ENCODE results near the gene BOD1L1.

BOD1L1 gene

GRCh38 chr4:13653766-13654161, 26.2 kb upstream of the BOD1L1 start:
- peaks cover 0 to 12% (median 9%) of the 10 kb centered on the region in 5 donors for H3K4me1 ChIP-seq (ENCODE audit: control insufficient read depth in 5 of 5, insufficient read depth in 5 of 5, low read length in 5 of 5)
- no peaks in the 10 kb centered on the region for H3K9me3 ChIP-seq (ENCODE audit: control insufficient read depth in 5 of 5, low read length in 5 of 5)
- H3K27me3 ChIP-seq (ENCODE audit: control insufficient read depth in 5 of 5, insufficient read depth in 4 of 5, low read length in 5 of 5) = peaks cover 0 to 2% (median 0%) of the 10 kb centered on the region in 5 donors
- no peak overlapping the region for H3K27ac ChIP-seq (ENCODE audit: low read depth, low read length)
- H3K36me3 ChIP-seq (ENCODE audit: control insufficient read depth in 5 of 5, insufficient read depth in 5 of 5, low read length in 5 of 5) = no peaks in the 10 kb centered on the region
- H3K9ac ChIP-seq (ENCODE audit: low read length in 5 of 5) = no peak overlapping the region
- no peak overlapping the region for H3K4me3 ChIP-seq (ENCODE audit: low read depth in 1 of 5, low read length in 5 of 5)

- Histone ChIP-seq H3K36me3 (ENCODE audit: control insufficient read depth in 5 of 5, insufficient read depth in 5 of 5, low read length in 5 of 5) (no peaks in the 10 kb centered on the region), H3K27me3 (ENCODE audit: control insufficient read depth in 5 of 5, insufficient read depth in 4 of 5, low read length in 5 of 5) (peaks cover 0 to 8% (median 0%) of the 10 kb centered on the region in 5 donors), H3K27ac (ENCODE audit: low read depth, low read length) (no peak overlapping the region), H3K9me3 (ENCODE audit: control insufficient read depth in 5 of 5, low read length in 5 of 5) (no peaks in the 10 kb centered on the region), H3K9ac (ENCODE audit: low read length in 5 of 5) (no peak overlapping the region), H3K4me1 (ENCODE audit: control insufficient read depth in 5 of 5, insufficient read depth in 5 of 5, low read length in 5 of 5) (no peaks in the 10 kb centered on the region), H3K4me3 (ENCODE audit: low read depth in 1 of 5, low read length in 5 of 5) (no peak overlapping the region)
These were observed 19.5 kb upstream of the BOD1L1 start for GRCh38 chr4:13647031-13647430.

GRCh38 chr4:13645075-13645474, 17.6 kb upstream of the BOD1L1 start:
- Histone ChIP-seq H3K9ac (ENCODE audit: low read length in 5 of 5) (no peak overlapping the region), H3K27me3 (ENCODE audit: control insufficient read depth in 5 of 5, insufficient read depth in 4 of 5, low read length in 5 of 5) (peaks cover 0 to 10% (median 2%) of the 10 kb centered on the region in 5 donors), H3K36me3 (ENCODE audit: control insufficient read depth in 5 of 5, insufficient read depth in 5 of 5, low read length in 5 of 5) (no peaks in the 10 kb centered on the region), H3K27ac (ENCODE audit: low read depth, low read length) (no peak overlapping the region), H3K4me3 (ENCODE audit: low read depth in 1 of 5, low read length in 5 of 5) (no peak overlapping the region), H3K9me3 (ENCODE audit: control insufficient read depth in 5 of 5, low read length in 5 of 5) (no peaks in the 10 kb centered on the region), H3K4me1 (ENCODE audit: control insufficient read depth in 5 of 5, insufficient read depth in 5 of 5, low read length in 5 of 5) (no peaks in the 10 kb centered on the region)

GRCh38 chr4:13642170-13642950, 14.8 kb upstream of the BOD1L1 start:
- H3K9ac ChIP-seq (ENCODE audit: low read length in 5 of 5) = no peak overlapping the region
- H3K27me3 ChIP-seq (ENCODE audit: control insufficient read depth in 5 of 5, insufficient read depth in 4 of 5, low read length in 5 of 5) = peaks cover 0 to 10% (median 2%) of the 10 kb centered on the region in 5 donors
- H3K27ac ChIP-seq (ENCODE audit: low read depth, low read length) = no peak overlapping the region
- H3K4me3 ChIP-seq (ENCODE audit: low read depth in 1 of 5, low read length in 5 of 5) = no peak overlapping the region
- H3K4me1 ChIP-seq (ENCODE audit: control insufficient read depth in 5 of 5, insufficient read depth in 5 of 5, low read length in 5 of 5) = peaks cover 0 to 5% (median 0%) of the 10 kb centered on the region in 5 donors
- no peaks in the 10 kb centered on the region for H3K36me3 ChIP-seq (ENCODE audit: control insufficient read depth in 5 of 5, insufficient read depth in 5 of 5, low read length in 5 of 5)
- no peaks in the 10 kb centered on the region for H3K9me3 ChIP-seq (ENCODE audit: control insufficient read depth in 5 of 5, low read length in 5 of 5)

GRCh38 chr4:13641084-13641483, 13.6 kb upstream of the BOD1L1 start:
- no peaks in the 10 kb centered on the region for H3K9me3 ChIP-seq (ENCODE audit: control insufficient read depth in 5 of 5, low read length in 5 of 5)
- no peak overlapping the region for H3K9ac ChIP-seq (ENCODE audit: low read length in 5 of 5)
- no peak overlapping the region for H3K4me3 ChIP-seq (ENCODE audit: low read depth in 1 of 5, low read length in 5 of 5)
- H3K36me3 ChIP-seq (ENCODE audit: control insufficient read depth in 5 of 5, insufficient read depth in 5 of 5, low read length in 5 of 5) = no peaks in the 10 kb centered on the region
- peaks cover 0 to 5% (median 0%) of the 10 kb centered on the region in 5 donors for H3K4me1 ChIP-seq (ENCODE audit: control insufficient read depth in 5 of 5, insufficient read depth in 5 of 5, low read length in 5 of 5)
- peaks cover 0 to 10% (median 2%) of the 10 kb centered on the region in 5 donors for H3K27me3 ChIP-seq (ENCODE audit: control insufficient read depth in 5 of 5, insufficient read depth in 4 of 5, low read length in 5 of 5)
- H3K27ac ChIP-seq (ENCODE audit: low read depth, low read length) = no peak overlapping the region

- no peak overlapping the region for H3K27ac ChIP-seq (ENCODE audit: low read depth, low read length)
- no peak overlapping the region for H3K9ac ChIP-seq (ENCODE audit: low read length in 5 of 5)
- no peaks in the 10 kb centered on the region for H3K9me3 ChIP-seq (ENCODE audit: control insufficient read depth in 5 of 5, low read length in 5 of 5)
- peaks cover 0 to 5% (median 0%) of the 10 kb centered on the region in 5 donors for H3K4me1 ChIP-seq (ENCODE audit: control insufficient read depth in 5 of 5, insufficient read depth in 5 of 5, low read length in 5 of 5)
- peaks cover 0 to 12% (median 0%) of the 10 kb centered on the region in 5 donors for H3K27me3 ChIP-seq (ENCODE audit: control insufficient read depth in 5 of 5, insufficient read depth in 4 of 5, low read length in 5 of 5)
- no peaks in the 10 kb centered on the region for H3K36me3 ChIP-seq (ENCODE audit: control insufficient read depth in 5 of 5, insufficient read depth in 5 of 5, low read length in 5 of 5)
- no peak overlapping the region for H3K4me3 ChIP-seq (ENCODE audit: low read depth in 1 of 5, low read length in 5 of 5)
These were observed 12.8 kb upstream of the BOD1L1 start for GRCh38 chr4:13640149-13640940.

GRCh38 chr4:13635286-13635799, 7.8 kb upstream of the BOD1L1 start:
- Histone ChIP-seq H3K36me3 (ENCODE audit: control insufficient read depth in 5 of 5, insufficient read depth in 5 of 5, low read length in 5 of 5) (no peaks in the 10 kb centered on the region), H3K4me1 (ENCODE audit: control insufficient read depth in 5 of 5, insufficient read depth in 5 of 5, low read length in 5 of 5) (peaks cover 0 to 5% (median 0%) of the 10 kb centered on the region in 5 donors), H3K9ac (ENCODE audit: low read length in 5 of 5) (no peak overlapping the region), H3K27ac (ENCODE audit: low read depth, low read length) (no peak overlapping the region), H3K27me3 (ENCODE audit: control insufficient read depth in 5 of 5, insufficient read depth in 4 of 5, low read length in 5 of 5) (peaks cover 0 to 9% (median 0%) of the 10 kb centered on the region in 5 donors), H3K9me3 (ENCODE audit: control insufficient read depth in 5 of 5, low read length in 5 of 5) (no peaks in the 10 kb centered on the region), H3K4me3 (ENCODE audit: low read depth in 1 of 5, low read length in 5 of 5) (no peak overlapping the region)

- Histone ChIP-seq H3K9me3 (ENCODE audit: control insufficient read depth in 5 of 5, low read length in 5 of 5) (no peaks in the 10 kb centered on the region), H3K9ac (ENCODE audit: low read length in 5 of 5) (no peak overlapping the region), H3K4me3 (ENCODE audit: low read depth in 1 of 5, low read length in 5 of 5) (no peak overlapping the region), H3K4me1 (ENCODE audit: control insufficient read depth in 5 of 5, insufficient read depth in 5 of 5, low read length in 5 of 5) (peaks cover 0 to 3% (median under 1%) of the 10 kb centered on the region in 5 donors), H3K27me3 (ENCODE audit: control insufficient read depth in 5 of 5, insufficient read depth in 4 of 5, low read length in 5 of 5) (peaks cover 0 to 9% (median 0%) of the 10 kb centered on the region in 5 donors), H3K27ac (ENCODE audit: low read depth, low read length) (no peak overlapping the region), H3K36me3 (ENCODE audit: control insufficient read depth in 5 of 5, insufficient read depth in 5 of 5, low read length in 5 of 5) (no peaks in the 10 kb centered on the region)
These were observed 6.1 kb upstream of the BOD1L1 start for GRCh38 chr4:13633671-13634070.

GRCh38 chr4:13627178-13627605, 333 bp downstream of the BOD1L1 start:
- Histone ChIP-seq H3K4me1 (ENCODE audit: control insufficient read depth in 5 of 5, insufficient read depth in 5 of 5, low read length in 5 of 5) (peaks cover 5 to 34% (median 29%) of the 10 kb centered on the region in 5 donors), H3K27ac (ENCODE audit: low read depth, low read length) (peak overlapping the region; percentile 91), H3K4me3 (ENCODE audit: low read depth in 1 of 5, low read length in 5 of 5) (peak overlapping the region; percentile 74 to 100 (median 93)), H3K36me3 (ENCODE audit: control insufficient read depth in 5 of 5, insufficient read depth in 5 of 5, low read length in 5 of 5) (peaks cover 0 to 3% (median 0%) of the 10 kb centered on the region in 5 donors), H3K27me3 (ENCODE audit: control insufficient read depth in 5 of 5, insufficient read depth in 4 of 5, low read length in 5 of 5) (no peaks in the 10 kb centered on the region), H3K9me3 (ENCODE audit: control insufficient read depth in 5 of 5, low read length in 5 of 5) (no peaks in the 10 kb centered on the region), H3K9ac (ENCODE audit: low read length in 5 of 5) (peak overlapping the region; percentile 40 to 100 (median 98))
